Measurements from ENCODE around the gene UTS2B. TPM values are rescaled to one million over a fixed set of nuclear protein-coding genes. Genes with fewer than 3 reads are reported as not detected.

Gene UTS2B
- total RNA-seq, 2 experiments from 2014 or later = not detected

DNA sequence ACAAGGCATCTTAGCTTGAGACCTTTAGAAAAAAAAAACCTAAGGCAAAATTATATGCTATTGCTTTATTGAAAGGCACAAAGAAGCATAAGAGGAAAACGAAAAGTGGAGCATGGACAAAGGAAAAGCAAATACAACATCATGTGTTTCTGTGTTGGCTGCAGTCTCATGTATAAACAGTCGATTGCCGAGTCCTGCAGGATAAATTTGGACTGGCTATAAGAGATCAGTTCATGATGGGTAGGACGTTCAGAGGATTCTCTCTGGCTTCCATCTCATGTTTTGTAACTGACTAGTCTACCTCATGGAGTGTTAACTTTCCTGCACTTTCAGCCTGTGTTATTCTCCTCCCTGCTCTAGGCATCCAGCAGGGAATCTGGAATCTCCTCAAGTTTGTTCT, 23.0 kb downstream of the UTS2B start:
- H3K4me3 Mint-ChIP-seq = no peak overlapping the region
- ChIA-PET CTCF (no interaction called here), POLR2A (no interaction called here)
- H3K36me3 Mint-ChIP-seq (ENCODE audit: low read depth) = no peaks in the 10 kb centered on the region
- DNase-seq (no peak), ATAC-seq (no peak)
- no peaks in the 10 kb centered on the region for H3K9me3 Mint-ChIP-seq (ENCODE audit: insufficient read depth)
- H3K27ac Mint-ChIP-seq = no peak overlapping the region
- no peaks in the 10 kb centered on the region for H3K4me1 Mint-ChIP-seq (ENCODE audit: low read depth)
- no peaks in the 10 kb centered on the region for H3K27me3 Mint-ChIP-seq (ENCODE audit: low read depth)

DNA sequence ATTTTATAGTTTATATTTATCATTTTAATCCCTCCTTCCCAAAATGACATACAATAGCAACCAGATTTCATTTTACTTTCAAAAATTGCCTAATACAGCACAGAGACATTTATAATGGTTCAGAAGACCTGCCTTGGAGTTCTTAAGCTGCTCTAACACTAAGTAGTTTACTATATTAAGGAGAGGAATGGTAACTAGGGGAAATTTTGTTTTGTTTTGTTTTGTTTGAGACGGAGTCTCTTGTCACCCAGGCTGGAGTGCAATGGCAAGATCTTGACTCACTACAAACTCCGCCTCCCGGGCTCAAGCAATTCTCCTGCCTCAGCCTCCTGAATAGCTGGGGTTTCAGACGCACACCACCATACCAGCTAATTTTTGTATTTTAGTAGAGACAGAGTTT, 23.9 kb downstream of the UTS2B start:
- ChIA-PET POLR2A (no interaction called here), CTCF (no interaction called here)
- H3K27ac Mint-ChIP-seq = no peak overlapping the region
- no peaks in the 10 kb centered on the region for H3K27me3 Mint-ChIP-seq (ENCODE audit: low read depth)
- DNase-seq (no peak), ATAC-seq (no peak)
- no peak overlapping the region for H3K4me3 Mint-ChIP-seq
- no peaks in the 10 kb centered on the region for H3K9me3 Mint-ChIP-seq (ENCODE audit: insufficient read depth)
- H3K4me1 Mint-ChIP-seq (ENCODE audit: low read depth) = no peaks in the 10 kb centered on the region
- H3K36me3 Mint-ChIP-seq (ENCODE audit: low read depth) = no peaks in the 10 kb centered on the region

DNA sequence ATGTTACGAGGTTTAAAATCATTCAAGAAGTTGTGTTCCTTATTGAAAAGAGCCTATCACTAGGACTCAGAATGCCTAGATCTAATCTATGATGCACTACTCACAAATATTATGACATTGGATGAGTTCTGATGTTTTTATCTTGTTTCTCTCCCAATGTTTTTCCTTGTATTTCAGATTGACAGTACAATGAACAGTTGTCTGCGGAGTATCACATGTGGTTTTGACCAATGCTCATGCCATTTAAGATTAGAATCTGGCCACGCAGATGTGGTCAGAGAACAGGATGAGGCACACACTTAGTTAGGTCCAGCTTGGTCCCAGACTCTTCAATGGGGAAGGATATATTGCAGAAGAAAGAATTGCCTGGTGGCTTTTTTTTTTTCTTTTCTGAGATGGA, 26.7 kb downstream of the UTS2B start:
- Mint-ChIP-seq H3K9me3 (ENCODE audit: insufficient read depth) (no peaks in the 10 kb centered on the region), H3K27me3 (ENCODE audit: low read depth) (no peaks in the 10 kb centered on the region), H3K36me3 (ENCODE audit: low read depth) (no peaks in the 10 kb centered on the region), H3K4me3 (no peak overlapping the region), H3K4me1 (ENCODE audit: low read depth) (no peaks in the 10 kb centered on the region), H3K27ac (no peak overlapping the region)
- no peak for DNase-seq
- POLR2A ChIA-PET = no interaction called here
- CTCF ChIA-PET = no interaction called here
- ATAC-seq = no peak

DNA sequence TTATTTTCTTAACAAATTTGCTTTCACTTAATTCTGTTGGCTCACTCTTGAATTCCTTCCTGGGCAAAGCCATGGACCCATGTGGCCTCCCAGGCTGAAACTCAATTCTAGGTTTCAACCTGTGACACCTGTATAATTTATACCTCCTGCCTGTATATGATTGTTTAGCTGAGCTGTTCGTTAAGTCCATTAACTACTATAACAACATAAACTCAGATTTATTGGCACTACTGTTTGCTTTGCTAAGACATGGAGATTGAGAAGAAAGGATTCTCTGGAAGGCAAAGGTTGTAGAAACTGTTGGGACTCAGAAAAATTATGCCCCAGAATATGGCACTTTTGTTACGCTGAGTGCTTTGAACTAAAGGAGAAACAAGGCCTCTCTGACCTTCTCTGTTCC, 27.9 kb downstream of the UTS2B start:
- Mint-ChIP-seq H3K4me1 (ENCODE audit: low read depth) (no peaks in the 10 kb centered on the region), H3K27ac (no peak overlapping the region), H3K36me3 (ENCODE audit: low read depth) (no peaks in the 10 kb centered on the region), H3K9me3 (ENCODE audit: insufficient read depth) (no peaks in the 10 kb centered on the region), H3K4me3 (no peak overlapping the region), H3K27me3 (ENCODE audit: low read depth) (no peaks in the 10 kb centered on the region)
- POLR2A ChIA-PET = no interaction called here
- no peak for ATAC-seq
- no peak for DNase-seq
- CTCF ChIA-PET = no interaction called here

DNA sequence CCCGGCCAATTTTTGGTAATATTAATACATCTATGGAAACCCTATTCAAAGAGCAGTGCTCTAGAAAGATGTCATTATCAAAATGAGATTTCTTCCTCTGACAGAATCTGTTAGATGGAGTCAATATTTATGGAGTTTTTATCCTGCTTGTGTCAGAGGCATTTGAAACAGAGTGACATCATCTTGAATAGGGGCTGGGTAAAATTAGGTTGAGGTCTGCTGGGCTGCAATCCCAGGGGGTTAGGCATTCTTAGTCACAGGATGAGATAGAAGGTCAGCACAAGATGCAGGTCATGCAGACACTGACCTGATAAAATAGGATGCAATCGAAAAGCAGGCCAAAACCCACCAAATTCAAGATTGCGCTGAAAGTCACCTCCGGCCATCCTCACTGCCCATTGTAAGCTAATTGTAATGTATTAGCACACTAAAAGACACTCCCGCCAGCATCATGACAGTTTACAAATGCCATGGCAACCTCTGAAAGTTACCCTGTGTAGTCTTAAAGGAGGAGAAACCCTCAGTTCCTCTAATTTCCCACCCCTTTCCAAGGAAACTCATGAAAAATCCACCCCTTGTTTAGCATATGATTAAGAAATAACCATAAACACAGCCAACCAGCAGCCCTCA, 28.4 kb downstream of the UTS2B start:
- Mint-ChIP-seq H3K4me3 (no peak overlapping the region), H3K36me3 (ENCODE audit: low read depth) (no peaks in the 10 kb centered on the region), H3K9me3 (ENCODE audit: insufficient read depth) (no peaks in the 10 kb centered on the region), H3K27ac (no peak overlapping the region), H3K27me3 (ENCODE audit: low read depth) (no peaks in the 10 kb centered on the region), H3K4me1 (ENCODE audit: low read depth) (no peaks in the 10 kb centered on the region)
- ATAC-seq (no peak), DNase-seq (no peak)
- CTCF ChIA-PET = no interaction called here
- POLR2A ChIA-PET = no interaction called here

DNA sequence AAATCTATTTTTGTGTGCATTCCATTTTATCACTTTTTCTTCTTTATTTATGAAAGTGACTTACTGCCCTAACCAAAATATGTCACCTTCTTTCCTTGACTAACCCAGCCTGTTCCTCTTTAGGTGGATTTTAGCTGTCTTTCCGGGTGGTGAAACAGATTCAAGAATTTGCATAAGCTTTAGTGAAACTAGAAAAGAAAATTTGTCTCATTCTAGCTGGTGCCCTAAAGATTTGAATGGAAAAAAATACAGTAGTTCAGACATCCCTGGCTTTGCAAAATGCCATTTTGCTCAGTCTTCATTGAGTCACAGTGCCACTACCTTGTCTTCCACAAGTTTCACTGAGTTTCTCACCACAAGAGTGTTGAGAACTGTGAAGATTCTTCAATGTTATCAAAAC, 29.3 kb downstream of the UTS2B start:
- Mint-ChIP-seq H3K27ac (no peak overlapping the region), H3K4me3 (no peak overlapping the region), H3K4me1 (ENCODE audit: low read depth) (no peaks in the 10 kb centered on the region), H3K36me3 (ENCODE audit: low read depth) (no peaks in the 10 kb centered on the region), H3K27me3 (ENCODE audit: low read depth) (no peaks in the 10 kb centered on the region), H3K9me3 (ENCODE audit: insufficient read depth) (no peaks in the 10 kb centered on the region)
- POLR2A ChIA-PET = no interaction called here
- DNase-seq (no peak), ATAC-seq (no peak)
- CTCF ChIA-PET = no interaction called here

DNA sequence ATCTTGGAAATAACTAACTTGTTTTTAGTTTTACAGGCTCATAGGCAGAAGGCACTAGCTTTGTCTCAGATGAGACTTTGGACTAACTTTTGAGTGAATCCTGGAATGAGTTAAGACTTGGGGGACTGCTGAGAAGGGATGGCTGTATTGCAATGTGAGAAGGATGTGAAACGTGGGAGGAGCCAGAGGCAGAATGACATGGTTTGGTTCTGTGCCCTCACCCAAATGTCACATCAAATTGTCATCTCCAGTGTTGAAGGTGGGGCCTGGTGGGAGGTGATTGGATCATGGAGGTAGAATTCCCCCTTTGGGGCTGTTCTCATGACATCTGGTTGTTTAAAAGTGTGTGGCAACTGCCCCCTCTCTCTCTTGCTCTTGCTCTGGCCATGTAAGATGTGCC, 29.9 kb downstream of the UTS2B start:
- ChIA-PET POLR2A (no interaction called here), CTCF (no interaction called here)
- ATAC-seq = no peak
- Mint-ChIP-seq H3K27ac (no peak overlapping the region), H3K27me3 (ENCODE audit: low read depth) (no peaks in the 10 kb centered on the region), H3K9me3 (ENCODE audit: insufficient read depth) (no peaks in the 10 kb centered on the region), H3K36me3 (ENCODE audit: low read depth) (no peaks in the 10 kb centered on the region), H3K4me1 (ENCODE audit: low read depth) (no peaks in the 10 kb centered on the region), H3K4me3 (no peak overlapping the region)
- no peak for DNase-seq

DNA sequence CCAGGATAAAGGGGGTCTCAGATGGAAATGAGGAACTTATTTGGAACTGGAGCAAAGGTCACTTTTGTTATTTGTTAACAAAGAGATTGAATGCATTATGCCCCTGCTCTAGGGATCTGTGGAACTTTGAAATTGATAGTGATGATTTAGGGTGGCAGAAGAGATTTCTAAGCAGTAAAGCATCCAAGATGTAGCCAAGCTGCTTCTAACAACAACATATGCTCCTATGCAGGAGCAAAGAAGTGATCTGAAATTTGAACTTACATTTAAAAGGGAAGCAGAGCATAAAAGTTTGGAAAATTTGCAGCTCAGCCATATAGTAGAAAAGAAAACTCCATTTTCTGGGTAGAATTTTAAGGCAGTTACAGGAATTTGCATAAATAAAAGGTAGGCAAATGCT, 31.5 kb downstream of the UTS2B start:
- H3K36me3 Mint-ChIP-seq (ENCODE audit: low read depth) = no peaks in the 10 kb centered on the region
- ATAC-seq (no peak), DNase-seq (no peak)
- ChIA-PET CTCF (no interaction called here), POLR2A (no interaction called here)
- H3K4me1 Mint-ChIP-seq (ENCODE audit: low read depth) = no peaks in the 10 kb centered on the region
- H3K9me3 Mint-ChIP-seq (ENCODE audit: insufficient read depth) = no peaks in the 10 kb centered on the region
- no peaks in the 10 kb centered on the region for H3K27me3 Mint-ChIP-seq (ENCODE audit: low read depth)
- H3K27ac Mint-ChIP-seq = no peak overlapping the region
- no peak overlapping the region for H3K4me3 Mint-ChIP-seq

DNA sequence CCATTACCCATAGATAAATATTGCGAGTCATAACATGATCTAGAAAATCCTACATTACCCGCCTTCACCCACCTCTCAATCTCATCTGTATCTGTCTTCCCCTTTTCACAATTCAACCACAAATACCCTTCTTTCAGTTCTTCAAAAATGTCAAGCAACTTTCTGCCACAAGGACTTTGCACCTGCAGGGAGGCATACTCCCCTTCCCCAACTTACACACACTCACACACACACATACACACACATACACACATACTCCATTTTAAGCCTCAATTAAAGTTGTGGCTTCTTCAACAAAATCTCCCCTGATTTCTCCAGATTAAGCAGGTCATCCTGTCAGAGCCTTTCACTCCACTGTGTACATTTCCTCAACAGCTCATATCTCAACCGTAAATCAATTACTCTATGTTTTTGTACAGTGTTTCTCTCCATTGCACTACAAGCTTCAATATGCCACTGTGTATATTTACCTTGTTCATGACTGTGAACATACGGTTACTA, 34.2 kb downstream of the UTS2B start:
- Mint-ChIP-seq H3K36me3 (ENCODE audit: low read depth) (no peaks in the 10 kb centered on the region), H3K9me3 (ENCODE audit: insufficient read depth) (peaks cover under 1% of the 10 kb centered on the region), H3K27me3 (ENCODE audit: low read depth) (no peaks in the 10 kb centered on the region), H3K4me1 (ENCODE audit: low read depth) (no peaks in the 10 kb centered on the region), H3K27ac (no peak overlapping the region), H3K4me3 (no peak overlapping the region)
- no peak for DNase-seq
- POLR2A ChIA-PET = no interaction called here
- CTCF ChIA-PET = no interaction called here
- ATAC-seq = no peak

DNA sequence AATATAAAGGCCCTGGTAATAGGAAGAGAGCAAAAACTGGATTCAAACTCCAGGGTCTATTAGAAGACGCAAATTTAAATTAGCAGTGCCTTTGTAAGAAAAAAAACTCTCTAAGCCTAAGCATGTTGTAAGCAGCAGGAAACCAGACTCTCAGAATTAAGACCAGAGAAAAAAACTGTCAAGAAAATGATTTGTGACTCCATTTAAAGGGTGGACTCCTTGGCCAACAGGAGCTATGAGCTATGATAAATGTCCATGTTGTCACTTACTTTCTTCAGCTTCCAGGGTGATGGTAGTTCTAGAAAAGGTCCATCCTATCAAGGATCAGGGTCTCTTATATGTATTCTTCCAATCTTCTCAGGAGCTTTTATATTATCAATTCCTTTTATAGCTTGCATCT, 36.0 kb downstream of the UTS2B start:
- no peaks in the 10 kb centered on the region for H3K36me3 Mint-ChIP-seq (ENCODE audit: low read depth)
- DNase-seq (no peak), ATAC-seq (no peak)
- ChIA-PET POLR2A (no interaction called here), CTCF (no interaction called here)
- H3K4me1 Mint-ChIP-seq (ENCODE audit: low read depth) = no peaks in the 10 kb centered on the region
- H3K4me3 Mint-ChIP-seq = no peak overlapping the region
- no peak overlapping the region for H3K27ac Mint-ChIP-seq
- H3K27me3 Mint-ChIP-seq (ENCODE audit: low read depth) = no peaks in the 10 kb centered on the region
- peaks cover 8% of the 10 kb centered on the region for H3K9me3 Mint-ChIP-seq (ENCODE audit: insufficient read depth)

DNA sequence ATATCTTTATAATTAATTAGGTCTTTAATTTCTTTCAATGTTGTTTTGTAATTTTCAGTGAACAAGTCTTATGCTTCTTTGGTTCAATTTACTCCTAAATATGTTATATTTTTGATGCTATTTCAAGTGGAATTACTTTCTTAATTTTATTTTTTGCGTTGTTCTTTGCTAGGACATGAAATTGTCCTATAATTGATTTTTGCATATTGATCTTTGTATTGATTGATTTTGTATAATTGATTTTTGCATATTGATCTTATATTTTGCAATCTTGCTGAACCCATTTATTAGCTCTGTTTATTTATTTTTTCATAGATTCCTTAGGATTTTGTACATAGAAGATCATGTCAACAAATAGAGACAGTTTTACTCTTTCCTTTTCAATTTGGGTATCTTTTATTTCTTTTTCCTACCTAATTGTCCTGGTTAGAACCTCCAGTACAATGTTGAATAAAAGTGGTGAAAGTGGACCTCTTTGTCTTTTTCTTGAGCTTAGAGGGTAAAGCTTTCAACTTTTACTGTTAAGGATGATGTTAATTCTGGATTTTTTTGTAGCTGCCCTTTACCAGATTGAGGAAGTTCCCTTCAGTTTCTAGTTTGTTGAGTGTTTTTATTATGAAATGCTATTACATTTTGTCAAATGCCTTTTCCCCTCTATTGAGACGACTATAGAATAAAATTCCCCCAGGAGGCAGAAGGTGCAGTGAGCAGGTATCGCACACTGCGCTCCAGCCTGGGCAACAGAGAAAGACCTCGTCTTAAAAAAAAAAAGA, 37.9 kb downstream of the UTS2B start:
- H3K36me3 Mint-ChIP-seq (ENCODE audit: low read depth) = no peaks in the 10 kb centered on the region
- ChIA-PET CTCF (no interaction called here), POLR2A (no interaction called here)
- no peaks in the 10 kb centered on the region for H3K27me3 Mint-ChIP-seq (ENCODE audit: low read depth)
- H3K4me3 Mint-ChIP-seq = no peak overlapping the region
- no peak overlapping the region for H3K27ac Mint-ChIP-seq
- H3K4me1 Mint-ChIP-seq (ENCODE audit: low read depth) = no peaks in the 10 kb centered on the region
- ATAC-seq = no peak
- peaks cover 8% of the 10 kb centered on the region for H3K9me3 Mint-ChIP-seq (ENCODE audit: insufficient read depth)
- DNase-seq = no peak

DNA sequence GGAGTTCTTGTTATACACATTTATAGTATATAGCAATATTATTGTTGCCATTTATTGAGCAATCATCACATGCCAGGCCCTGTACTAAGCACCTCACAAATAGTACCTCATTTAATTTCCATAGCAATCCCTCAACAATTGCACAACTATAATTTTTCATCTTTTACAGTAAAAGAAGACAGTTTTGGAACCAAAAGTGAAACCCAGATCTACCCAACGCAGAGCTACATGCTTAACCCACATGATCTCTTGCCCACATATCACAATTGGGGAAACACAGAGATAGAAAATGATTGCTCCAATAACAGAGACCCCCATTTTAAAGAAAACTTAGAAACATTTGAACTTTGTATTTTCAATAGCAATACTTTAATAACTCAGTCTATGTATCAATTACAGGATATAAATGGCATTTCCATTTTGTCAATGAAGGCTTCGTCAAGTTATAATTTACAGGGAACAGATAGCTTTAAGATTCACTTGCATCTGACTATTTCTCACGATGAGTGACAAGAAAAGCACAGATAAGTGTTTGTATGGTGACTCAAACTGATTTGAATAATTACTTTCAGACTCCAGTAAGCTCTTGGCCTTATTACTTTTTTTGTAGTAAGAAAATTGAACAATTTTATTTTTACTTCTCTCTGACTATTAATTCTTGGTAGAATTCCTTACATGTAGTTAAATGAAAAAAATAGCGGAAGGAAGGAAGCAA, 39.9 kb downstream of the UTS2B start:
- no peak for DNase-seq
- Mint-ChIP-seq H3K9me3 (ENCODE audit: insufficient read depth) (peaks cover 8% of the 10 kb centered on the region), H3K27ac (no peak overlapping the region), H3K36me3 (ENCODE audit: low read depth) (no peaks in the 10 kb centered on the region), H3K4me1 (ENCODE audit: low read depth) (no peaks in the 10 kb centered on the region), H3K4me3 (no peak overlapping the region), H3K27me3 (ENCODE audit: low read depth) (no peaks in the 10 kb centered on the region)
- ChIA-PET POLR2A (no interaction called here), CTCF (no interaction called here)
- ATAC-seq = no peak
